Stimulated activated CD4-positive, alpha-beta T cell treated with anti-CD3 and anti-CD28 coated beads, Interleukin-12 subunit alpha, Interleukin-12 subunit beta, amount 100 ng/mL, for 48 hours (primary cell): ENCODE measurements around the gene GLIPR1L2.
"Not testable (repeated sequence)": the region's sequence is repeated elsewhere in the genome, so short reads cannot be mapped to it uniquely, and the experiment has no call there.

Experiments
- DNase-seq, 3 donors: peaks; one replicate each; pipeline ENCODE4 v3.0.0-alpha.2; 2020; ENCODE audit warnings: low read depth in 2 of 3, low spot score in 1 of 3

GLIPR1L2 gene

GRCh38 chr12:75390899-75391538 lies at the start of gene GLIPR1L2:
Gene GLIPR1L2, plus strand, starts transcription at chr12:75391089. Its CDS starts 28 bp downstream, at chr12:75391117.
- peak; percentile 87 to 90 (median 89) for DNase-seq

GRCh38 chr12:75341873-75342272 lies 49.0 kb upstream of the GLIPR1L2 start:
- DNase-seq: no peak

GRCh38 chr12:75345531-75345930 lies 45.4 kb upstream of the GLIPR1L2 start:
- DNase-seq: no peak

- DNase-seq: not testable (repeated sequence)
Measured at GRCh38 chr12:75346215-75346614, 44.7 kb upstream of the GLIPR1L2 start.

GRCh38 chr12:75349946-75350345 lies 40.9 kb upstream of the GLIPR1L2 start:
- DNase-seq: no peak

GRCh38 chr12:75350413-75350812 lies 40.5 kb upstream of the GLIPR1L2 start:
- no peak for DNase-seq

- no peak for DNase-seq
Measured at GRCh38 chr12:75354011-75354410, 36.9 kb upstream of the GLIPR1L2 start.

- DNase-seq: no peak
Measured at GRCh38 chr12:75360920-75361319, 30.0 kb upstream of the GLIPR1L2 start.

- no peak for DNase-seq
Measured at GRCh38 chr12:75361408-75361807, 29.5 kb upstream of the GLIPR1L2 start.

GRCh38 chr12:75364919-75365318 lies 26.0 kb upstream of the GLIPR1L2 start:
- no peak for DNase-seq

GRCh38 chr12:75366629-75367028 lies 24.3 kb upstream of the GLIPR1L2 start:
- DNase-seq: no peak

GRCh38 chr12:75374971-75375370 lies 15.9 kb upstream of the GLIPR1L2 start:
- DNase-seq: no peak

- DNase-seq: no peak
Measured at GRCh38 chr12:75378354-75378753, 12.5 kb upstream of the GLIPR1L2 start.

- no peak for DNase-seq
Measured at GRCh38 chr12:75389061-75389460, 1.8 kb upstream of the GLIPR1L2 start.

- DNase-seq: no peak
Measured at GRCh38 chr12:75389706-75390105, 1.2 kb upstream of the GLIPR1L2 start.

GRCh38 chr12:75390156-75390898 lies 562 bp upstream of the GLIPR1L2 start:
- no peak for DNase-seq

- DNase-seq: no peak
Measured at GRCh38 chr12:75404231-75404630, 13.3 kb downstream of the GLIPR1L2 start.

GRCh38 chr12:75407683-75408082 lies 16.8 kb downstream of the GLIPR1L2 start:
- DNase-seq: no peak

GRCh38 chr12:75409830-75410229 lies 18.9 kb downstream of the GLIPR1L2 start:
- DNase-seq: no peak

- no peak for DNase-seq
Measured at GRCh38 chr12:75414671-75415070, 23.8 kb downstream of the GLIPR1L2 start.

GRCh38 chr12:75419841-75420240 lies 29.0 kb downstream of the GLIPR1L2 start:
- no peak for DNase-seq

GRCh38 chr12:75427491-75427890 lies 36.6 kb downstream of the GLIPR1L2 start:
- no peak for DNase-seq

- DNase-seq: no peak
Measured at GRCh38 chr12:75428767-75429166, 37.9 kb downstream of the GLIPR1L2 start.
